HG03571 (cell line): ENCODE data around the gene MRPS14.
"Not testable (repeated sequence)": the region's sequence is repeated elsewhere in the genome, so short reads cannot be mapped to it uniquely, and the experiment has no call there.

ENCODE experiments used
- ATAC-seq: cut with Tn5 transposase; IDR thresholded peaks from one replicate; pipeline ENCODE4 v1.9.1; 2021; ENCODE audit not compliant: unreplicated experiment

The MRPS14 gene

GRCh38 chr1:175023043-175023921 lies at the start of gene MRPS14:
MRPS14 (minus strand) TSS chr1:175023425; CDS start chr1:175023408, 17 bp downstream.
- ATAC-seq, result peak; percentile 95

- peak; percentile 83 for ATAC-seq
These were observed 49.1 kb upstream of the MRPS14 start for GRCh38 chr1:175072099-175072951.

GRCh38 chr1:175071276-175071943 lies 48.2 kb upstream of the MRPS14 start:
- ATAC-seq, result no peak

- no peak for ATAC-seq
These were observed 47.6 kb upstream of the MRPS14 start for GRCh38 chr1:175070818-175071217.

- no peak for ATAC-seq
These were observed 44.3 kb upstream of the MRPS14 start, which contains the start of gene TNN for GRCh38 chr1:175067362-175068106. TNN (plus strand) TSS chr1:175067833; CDS start chr1:175077419, 9,586 bp downstream.

- no peak for ATAC-seq
These were observed 39.6 kb upstream of the MRPS14 start for GRCh38 chr1:175062858-175063257.

- no peak for ATAC-seq
These were observed 39.1 kb upstream of the MRPS14 start for GRCh38 chr1:175062339-175062738.

- no peak for ATAC-seq
These were observed 31.5 kb upstream of the MRPS14 start for GRCh38 chr1:175054736-175055135.

GRCh38 chr1:175050992-175051391 lies 27.8 kb upstream of the MRPS14 start:
- no peak for ATAC-seq

- no peak for ATAC-seq
These were observed 22.3 kb upstream of the MRPS14 start for GRCh38 chr1:175045519-175045918.

- no peak for ATAC-seq
These were observed 21.9 kb upstream of the MRPS14 start for GRCh38 chr1:175045097-175045496.

- ATAC-seq, result not testable (repeated sequence)
These were observed 21.4 kb upstream of the MRPS14 start for GRCh38 chr1:175044591-175044990.

- ATAC-seq, result no peak
These were observed 20.6 kb upstream of the MRPS14 start for GRCh38 chr1:175043824-175044223.

GRCh38 chr1:175042650-175043049 lies 19.4 kb upstream of the MRPS14 start:
- ATAC-seq, result no peak

GRCh38 chr1:175040324-175040879 lies 17.2 kb upstream of the MRPS14 start:
- no peak for ATAC-seq

GRCh38 chr1:175037416-175037815 lies 14.2 kb upstream of the MRPS14 start:
- ATAC-seq, result no peak

GRCh38 chr1:175036476-175036875 lies 13.3 kb upstream of the MRPS14 start:
- ATAC-seq, result no peak

GRCh38 chr1:175035865-175036264 lies 12.6 kb upstream of the MRPS14 start:
- ATAC-seq, result no peak

GRCh38 chr1:175034775-175035174 lies 11.6 kb upstream of the MRPS14 start:
- ATAC-seq, result no peak

GRCh38 chr1:175033953-175034352 lies 10.7 kb upstream of the MRPS14 start:
- no peak for ATAC-seq
